ENCODE data around the gene SRRM1. TPM values are rescaled to one million over a fixed set of nuclear protein-coding genes. Genes with fewer than 3 reads are reported as not detected.

Gene SRRM1
- total and polyA plus RNA-seq, 7 donors = 19.2 to 171 (median 81.5) TPM

- 95% methylated on average over 4 of the region's 4 CpGs for WGBS, 2 donors
- Histone ChIP-seq H3K36me3 (no peaks in the 10 kb centered on the region), H3K27me3 (no peaks in the 10 kb centered on the region), H3K4me1 (peaks cover 0 to 7% (median under 1%) of the 10 kb centered on the region in 4 donors), H3K4me3 (no peak overlapping the region), H3K27ac (no peak overlapping the region), H3K9me3 (no peaks in the 10 kb centered on the region)
- no peak for TF ChIP-seq POLR2A (IDR thresholded peaks at IDR 0.05)
- no peak for TF ChIP-seq EP300 (IDR thresholded peaks at IDR 0.05)
- TF ChIP-seq POLR2AphosphoS5 (IDR thresholded peaks at IDR 0.05) = no peak
- TF ChIP-seq, protein P1, sequence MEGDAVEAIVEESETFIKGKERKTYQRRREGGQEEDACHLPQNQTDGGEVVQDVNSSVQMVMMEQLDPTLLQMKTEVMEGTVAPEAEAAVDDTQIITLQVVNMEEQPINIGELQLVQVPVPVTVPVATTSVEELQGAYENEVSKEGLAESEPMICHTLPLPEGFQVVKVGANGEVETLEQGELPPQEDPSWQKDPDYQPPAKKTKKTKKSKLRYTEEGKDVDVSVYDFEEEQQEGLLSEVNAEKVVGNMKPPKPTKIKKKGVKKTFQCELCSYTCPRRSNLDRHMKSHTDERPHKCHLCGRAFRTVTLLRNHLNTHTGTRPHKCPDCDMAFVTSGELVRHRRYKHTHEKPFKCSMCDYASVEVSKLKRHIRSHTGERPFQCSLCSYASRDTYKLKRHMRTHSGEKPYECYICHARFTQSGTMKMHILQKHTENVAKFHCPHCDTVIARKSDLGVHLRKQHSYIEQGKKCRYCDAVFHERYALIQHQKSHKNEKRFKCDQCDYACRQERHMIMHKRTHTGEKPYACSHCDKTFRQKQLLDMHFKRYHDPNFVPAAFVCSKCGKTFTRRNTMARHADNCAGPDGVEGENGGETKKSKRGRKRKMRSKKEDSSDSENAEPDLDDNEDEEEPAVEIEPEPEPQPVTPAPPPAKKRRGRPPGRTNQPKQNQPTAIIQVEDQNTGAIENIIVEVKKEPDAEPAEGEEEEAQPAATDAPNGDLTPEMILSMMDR (IDR thresholded peaks at IDR 0.05) = no peak
- DNase-seq = no peak
- intact Hi-C loops (cut with DNase I) = no loop called here
Observed at GRCh38 chr1:24713176-24713575, 70.1 kb downstream of the SRRM1 start.

- intact Hi-C loops (cut with DNase I) = no loop called here
- Histone ChIP-seq H3K9me3 (no peaks in the 10 kb centered on the region), H3K4me3 (no peak overlapping the region), H3K27me3 (no peaks in the 10 kb centered on the region), H3K36me3 (no peaks in the 10 kb centered on the region), H3K27ac (no peak overlapping the region), H3K4me1 (peaks cover 0 to 7% (median 5%) of the 10 kb centered on the region in 4 donors)
- TF ChIP-seq EP300 (IDR thresholded peaks at IDR 0.05) (no peak), POLR2A (IDR thresholded peaks at IDR 0.05) (no peak), POLR2AphosphoS5 (IDR thresholded peaks at IDR 0.05) (no peak)
- TF ChIP-seq, protein P1 (IDR thresholded peaks at IDR 0.05) = no peak
- 81 to 82% methylated on average over 5 of the region's 5 CpGs for WGBS, 2 donors
- DNase-seq = no peak
Observed at GRCh38 chr1:24713736-24714135, 70.6 kb downstream of the SRRM1 start.

GRCh38 chr1:24714859-24715520, 71.9 kb downstream of the SRRM1 start:
- 86 to 89% methylated on average over 8 of the region's 8 CpGs for WGBS, 2 donors

DNA sequence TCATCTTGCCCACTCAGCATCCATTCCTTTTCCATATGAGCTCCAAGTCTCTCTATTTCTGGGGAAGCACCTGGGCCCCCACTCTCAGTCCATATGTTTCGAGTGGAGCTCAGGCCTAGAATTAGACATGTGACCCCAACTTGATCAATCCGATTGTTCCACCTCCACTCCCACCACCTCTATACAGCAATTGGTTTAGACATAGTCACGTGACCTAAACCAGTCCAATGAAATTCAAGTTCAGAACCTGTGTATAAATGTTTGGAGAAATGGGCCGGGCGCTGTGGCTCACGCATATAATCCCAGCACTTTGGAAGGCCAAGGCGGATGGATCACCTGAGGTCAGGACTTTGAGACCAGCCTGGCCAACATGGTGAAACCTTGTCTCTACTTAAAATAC, 72.6 kb downstream of the SRRM1 start:
- Histone ChIP-seq H3K4me1 (peaks cover 0 to 7% (median 6%) of the 10 kb centered on the region in 4 donors), H3K9me3 (no peaks in the 10 kb centered on the region), H3K4me3 (no peak overlapping the region), H3K27ac (peak overlapping the region in 2 of 4 donors; percentile 21 to 49), H3K27me3 (no peaks in the 10 kb centered on the region), H3K36me3 (no peaks in the 10 kb centered on the region)
- WGBS, 2 donors = 96% methylated on average over 7 of the region's 7 CpGs
- no peak for TF ChIP-seq POLR2AphosphoS5 (IDR thresholded peaks at IDR 0.05)
- TF ChIP-seq EP300 (IDR thresholded peaks at IDR 0.05) = no peak
- TF ChIP-seq POLR2A (IDR thresholded peaks at IDR 0.05) = no peak
- TF ChIP-seq, protein P1 (IDR thresholded peaks at IDR 0.05) = no peak
- intact Hi-C loops (cut with DNase I) = no loop called here
- DNase-seq = no peak

More at GRCh38 chr1:24714859-24715520, 71.9 kb downstream of the SRRM1 start:
- Histone ChIP-seq H3K36me3 (no peaks in the 10 kb centered on the region), H3K9me3 (no peaks in the 10 kb centered on the region), H3K27ac (peak overlapping the region; percentile 21 to 49 (median 32)), H3K4me3 (no peak overlapping the region), H3K27me3 (no peaks in the 10 kb centered on the region), H3K4me1 (peaks cover 0 to 7% (median 6%) of the 10 kb centered on the region in 4 donors)
- peak; percentile 78 for DNase-seq
- TF ChIP-seq, protein P1 (IDR thresholded peaks at IDR 0.05) = no peak
- TF ChIP-seq POLR2A (IDR thresholded peaks at IDR 0.05) (no peak), EP300 (IDR thresholded peaks at IDR 0.05) (no peak), POLR2AphosphoS5 (IDR thresholded peaks at IDR 0.05) (no peak)
- intact Hi-C loops (cut with DNase I) = no loop called here

All from sigmoid colon (tissue), 7 donors.